Measurements from ENCODE around the gene AZIN2. TPM values are rescaled to one million over a fixed set of nuclear protein-coding genes. Genes with fewer than 3 reads are reported as not detected.

AZIN2 gene
- total RNA-seq, 2 experiments from 2014 or later = 0.27 to 0.63 TPM

- no peaks in the 10 kb centered on the region for H3K79me2 ChIP-seq (ENCODE audit: insufficient read depth, low read depth, low read length)
- no peak overlapping the region for H3K27ac ChIP-seq (ENCODE audit: low read depth, low read length, poor library complexity, severe bottlenecking)
- no peaks in the 10 kb centered on the region for H4K20me1 ChIP-seq (ENCODE audit: insufficient read depth, low read length)
- no peak for DNase-seq (ENCODE audit: low spot score)
- H3K4me1 ChIP-seq (ENCODE audit: insufficient read depth, low read length, poor library complexity, severe bottlenecking) = no peaks in the 10 kb centered on the region
- BruUV-seq (replicated peaks) = no TSS peak
- no peaks in the 10 kb centered on the region for H3K9me3 ChIP-seq (ENCODE audit: low read length)
- TF ChIP-seq CTCF (conservative IDR thresholded peaks at IDR 0.05; ENCODE audit: low read length) = no peak
- TF ChIP-seq EZH2phosphoT487 (IDR thresholded peaks at IDR 0.05; ENCODE audit: borderline replicate concordance, low read depth, low read length) = no peak
- H3K36me3 ChIP-seq (ENCODE audit: insufficient read depth, low read length) = no peaks in the 10 kb centered on the region
- H3K9me2 ChIP-seq (ENCODE audit: insufficient read depth, low read length) = no peaks in the 10 kb centered on the region
- H3K4me2 ChIP-seq (ENCODE audit: low read length) = no peak overlapping the region
- POLR2A ChIA-PET = no interaction called here
- no peak overlapping the region for H2AFZ ChIP-seq (ENCODE audit: low read length)
- intact Hi-C loops (cut with micrococcal nuclease; ENCODE audit: unreplicated experiment) = no loop called here
- no peak overlapping the region for H3K4me3 ChIP-seq (ENCODE audit: low read depth, low read length, poor library complexity, severe bottlenecking)
- CTCF ChIA-PET (ENCODE audit: unreplicated experiment) = no interaction called here
Measured at GRCh38 chr1:33049371-33049770, 31.6 kb upstream of the AZIN2 start.

- no peak overlapping the region for H2AFZ ChIP-seq (ENCODE audit: low read length)
Measured at GRCh38 chr1:33050221-33051076, 30.5 kb upstream of the AZIN2 start.

More at GRCh38 chr1:33050221-33051076, 30.5 kb upstream of the AZIN2 start:
- Histone ChIP-seq H3K4me2 (ENCODE audit: low read length) (no peak overlapping the region), H3K4me1 (ENCODE audit: insufficient read depth, low read length, poor library complexity, severe bottlenecking) (no peaks in the 10 kb centered on the region), H3K9me2 (ENCODE audit: insufficient read depth, low read length) (no peaks in the 10 kb centered on the region), H3K27ac (ENCODE audit: low read depth, low read length, poor library complexity, severe bottlenecking) (no peak overlapping the region), H4K20me1 (ENCODE audit: insufficient read depth, low read length) (no peaks in the 10 kb centered on the region), H3K79me2 (ENCODE audit: insufficient read depth, low read depth, low read length) (no peaks in the 10 kb centered on the region), H3K9me3 (ENCODE audit: low read length) (no peaks in the 10 kb centered on the region), H3K4me3 (ENCODE audit: low read depth, low read length, poor library complexity, severe bottlenecking) (no peak overlapping the region), H3K36me3 (ENCODE audit: insufficient read depth, low read length) (no peaks in the 10 kb centered on the region)
- no TSS peak for BruUV-seq (replicated peaks)
- DNase-seq (ENCODE audit: low spot score) = no peak
- no peak for TF ChIP-seq EZH2phosphoT487 (IDR thresholded peaks at IDR 0.05; ENCODE audit: borderline replicate concordance, low read depth, low read length)
- TF ChIP-seq CTCF (conservative IDR thresholded peaks at IDR 0.05; ENCODE audit: low read length) = peak; percentile 21; the same call in 1 of the 2 replicates
- intact Hi-C loops (cut with micrococcal nuclease; ENCODE audit: unreplicated experiment) = no loop called here
- ChIA-PET POLR2A (no interaction called here), CTCF (ENCODE audit: unreplicated experiment) (no interaction called here)
